ENCODE results near the gene NEURL1B.

- no peak for TF ChIP-seq SUZ12 (IDR thresholded peaks at IDR 0.05; ENCODE audit: extremely low read depth, insufficient read depth, insufficient read length)
- TF ChIP-seq ZNF274 (IDR thresholded peaks at IDR 0.05; ENCODE audit: low read depth, low read length) = no peak
- TF ChIP-seq YY1 (IDR thresholded peaks at IDR 0.05; ENCODE audit: insufficient read depth, insufficient read length) = no peak
Observed at GRCh38 chr5:172670005-172670402, 28.9 kb downstream of the NEURL1B start.
